OCI-LY3 (cell line): ENCODE measurements around the gene DMGDH.

Experiments
- CTCF ChIP-seq: fragments of 200-600, 300-600 bp; sonication (generic); IDR thresholded peaks from 2 replicates; pipeline ENCODE4 v1.5.1; 2014; ENCODE audit warnings: antibody characterized with exemption, low read length, low read depth
- EZH2phosphoT487 ChIP-seq: fragments of 200-600 bp; shearing (Covaris generic); IDR thresholded peaks from 2 replicates; pipeline ENCODE4 v1.6.1; 2018; ENCODE audit warnings: antibody characterized with exemption, mixed run types, low read depth

- no peak for TF ChIP-seq CTCF
- no peak for TF ChIP-seq EZH2phosphoT487
These were observed 32.7 kb downstream of the DMGDH start for GRCh38 chr5:79036769-79037168.
